NOMO-1 treated with dmso at 0.1 percent for 144 hours (cell line): ENCODE data around the gene CLSTN2.
"Not testable (repeated sequence)": the region's sequence is repeated elsewhere in the genome, so short reads cannot be mapped to it uniquely, and the experiment has no call there.

ENCODE experiments used
- DNase-seq: peaks from one replicate; lab custom pipeline; 2025; ENCODE audit not compliant: unreplicated experiment; lab: John Stamatoyannopoulos, UW

CLSTN2 gene

DNA sequence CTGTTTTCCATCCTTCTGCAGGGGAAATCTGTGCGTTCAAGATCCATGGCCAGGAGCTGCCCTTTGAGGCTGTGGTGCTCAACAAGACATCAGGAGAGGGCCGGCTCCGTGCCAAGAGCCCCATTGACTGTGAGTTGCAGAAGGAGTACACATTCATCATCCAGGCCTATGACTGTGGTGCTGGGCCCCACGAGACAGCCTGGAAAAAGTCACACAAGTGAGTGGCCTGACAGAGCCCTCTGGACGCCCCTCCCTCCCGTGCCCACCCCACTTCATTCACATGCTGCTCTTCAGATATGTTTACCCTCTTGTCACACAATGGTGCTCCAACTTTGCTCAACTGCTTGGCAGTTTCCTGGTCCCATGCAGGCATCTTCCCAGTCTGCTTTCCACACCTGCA, 468.6 kb downstream of the CLSTN2 start:
- no peak for DNase-seq

DNA sequence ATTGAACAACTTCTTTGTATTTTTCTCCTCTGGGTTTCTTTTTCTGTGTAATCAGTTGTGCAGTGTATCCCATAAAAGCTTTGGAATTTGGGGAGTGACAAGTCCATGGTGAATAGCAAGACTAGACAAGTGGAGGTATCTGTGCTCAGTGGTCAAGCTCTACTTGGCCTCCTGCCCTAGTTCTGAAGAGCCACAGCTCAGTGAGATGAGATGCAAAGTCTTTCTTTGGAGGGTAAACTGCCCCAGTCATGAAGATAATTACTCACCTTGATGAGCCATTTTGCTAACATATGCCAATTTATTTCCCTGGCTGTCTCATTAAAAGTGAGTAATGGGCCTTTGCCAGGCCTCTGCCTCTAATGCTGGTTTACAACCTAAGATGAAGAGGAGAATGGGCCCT, 471.7 kb downstream of the CLSTN2 start:
- DNase-seq = no peak

DNA sequence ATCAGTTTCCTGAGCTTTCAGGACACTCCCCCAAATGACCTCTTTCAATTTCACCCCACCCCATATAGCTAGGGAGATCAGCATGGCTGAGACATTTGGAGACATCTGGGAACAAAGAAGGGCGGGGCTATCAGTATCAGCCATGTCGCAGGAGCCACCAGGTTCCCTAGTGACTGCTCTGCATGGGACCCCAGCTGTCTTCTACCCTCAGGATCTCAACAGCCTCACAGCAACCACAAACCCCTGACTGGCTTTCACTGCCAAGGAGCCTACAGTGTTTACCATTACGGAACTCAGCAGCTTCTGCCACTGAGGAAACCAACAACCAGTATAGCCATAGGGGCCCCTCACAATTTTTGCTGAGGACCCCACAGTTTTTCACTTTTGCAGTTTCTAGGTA, 473.3 kb downstream of the CLSTN2 start:
- DNase-seq = no peak

DNA sequence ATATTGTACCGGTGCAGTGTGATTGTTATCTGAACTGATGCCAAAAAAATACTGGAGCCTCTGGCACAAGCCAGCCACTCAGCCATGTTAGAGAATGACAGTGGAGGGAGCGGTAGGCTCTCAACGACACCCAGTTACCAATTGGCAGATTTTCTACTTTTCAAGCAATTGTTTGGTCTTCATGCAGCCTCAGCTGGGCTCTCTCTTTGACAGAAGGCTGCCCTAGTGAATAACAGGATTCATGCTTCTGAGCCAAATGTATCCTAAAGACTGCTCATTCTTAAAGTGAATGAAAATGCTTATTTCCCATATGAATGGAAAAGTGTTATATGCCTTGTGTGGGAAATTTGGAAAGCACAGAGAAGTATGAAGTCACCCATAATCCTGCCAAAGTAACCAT, 481.7 kb downstream of the CLSTN2 start:
- DNase-seq = no peak

DNA sequence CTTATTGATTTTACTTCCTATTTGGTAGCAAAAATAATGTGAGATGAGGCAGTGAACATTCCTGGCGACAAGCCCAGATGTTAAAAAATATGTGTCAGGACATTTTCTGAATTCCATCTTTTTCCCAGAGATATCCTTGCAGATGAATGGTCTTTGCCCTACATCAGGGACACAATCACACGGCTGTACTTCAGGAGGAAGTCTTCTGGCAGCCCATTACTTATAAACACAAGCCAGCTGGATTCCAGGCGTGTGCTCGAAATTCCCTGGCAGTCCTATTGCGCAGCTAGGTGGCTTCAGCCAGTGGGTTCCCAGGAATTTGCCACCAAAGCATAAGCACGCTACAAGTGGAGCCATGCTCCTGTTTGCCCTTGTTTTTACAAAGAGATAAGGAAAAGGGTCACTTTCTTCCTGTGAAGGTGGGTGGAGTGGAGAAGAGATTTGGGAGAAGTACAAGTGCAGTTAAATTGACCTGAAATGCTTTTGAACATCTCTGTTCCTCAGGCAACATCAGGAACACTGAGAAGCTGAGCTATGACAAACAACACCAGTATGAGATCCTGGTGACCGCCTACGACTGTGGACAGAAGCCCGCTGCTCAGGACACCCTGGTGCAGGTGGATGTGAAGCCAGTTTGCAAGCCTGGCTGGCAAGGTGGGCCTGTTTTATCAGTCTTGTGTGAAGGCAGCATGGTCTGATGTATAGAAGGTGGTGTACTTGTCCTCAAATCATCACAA, 485.8 kb downstream of the CLSTN2 start:
- no peak for DNase-seq

DNA sequence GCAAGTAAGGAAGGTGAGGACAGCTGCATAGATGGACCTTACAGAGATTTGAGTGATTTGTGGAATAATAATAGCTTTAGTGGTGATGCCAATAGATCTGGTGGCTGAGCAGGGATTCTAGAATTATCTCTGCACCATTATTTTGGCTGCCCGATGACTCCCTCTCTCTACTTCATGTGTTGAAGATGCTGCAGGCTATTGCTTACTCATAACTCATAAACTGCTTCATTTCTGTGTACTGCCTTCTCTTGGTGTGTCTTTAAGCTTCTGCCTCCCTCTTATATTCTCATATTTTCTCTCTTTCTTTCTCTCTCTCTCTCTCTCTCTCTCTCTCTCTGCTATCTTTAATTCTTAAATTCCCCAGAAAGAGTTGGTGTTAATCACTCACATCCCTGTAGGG, 486.9 kb downstream of the CLSTN2 start:
- DNase-seq = no peak

DNA sequence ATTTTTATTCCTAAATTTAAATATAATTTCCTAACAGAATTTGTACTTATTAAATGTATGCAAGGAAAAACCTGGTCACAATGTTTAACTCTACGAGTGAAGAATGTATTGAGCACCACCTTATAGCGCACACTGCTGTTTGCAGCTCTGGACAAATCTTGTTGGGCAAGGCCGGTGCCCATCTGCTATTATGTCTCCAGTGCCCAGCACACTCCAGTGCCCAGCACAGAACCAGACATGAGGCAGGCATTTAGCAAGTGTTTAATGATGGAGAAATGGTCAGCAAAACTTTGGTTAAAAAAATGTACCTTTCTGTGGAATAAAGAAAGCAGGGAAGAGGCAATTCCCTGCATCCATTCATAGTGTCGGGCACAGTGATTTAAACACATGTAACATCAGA, 488.2 kb downstream of the CLSTN2 start:
- DNase-seq = no peak

DNA sequence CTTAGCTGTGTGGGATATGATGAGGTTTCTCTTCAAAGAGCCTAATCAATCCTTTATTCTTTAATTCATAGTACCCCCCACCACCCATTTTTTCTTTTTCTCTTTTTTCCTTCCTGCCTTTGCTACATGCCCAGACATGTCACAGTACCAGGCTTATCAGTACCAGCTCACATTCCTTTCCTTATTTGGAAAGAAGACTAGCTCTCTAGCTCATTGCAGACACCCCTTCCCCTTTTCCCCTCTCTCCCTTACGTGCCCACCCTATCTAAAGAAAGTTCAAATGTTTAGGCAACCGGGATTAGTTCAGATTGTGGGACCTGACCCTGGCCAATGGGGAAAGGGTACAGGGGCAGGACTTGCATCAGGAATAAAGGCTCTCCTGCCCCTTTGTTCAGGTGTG, 488.6 kb downstream of the CLSTN2 start:
- DNase-seq = not testable (repeated sequence)

DNA sequence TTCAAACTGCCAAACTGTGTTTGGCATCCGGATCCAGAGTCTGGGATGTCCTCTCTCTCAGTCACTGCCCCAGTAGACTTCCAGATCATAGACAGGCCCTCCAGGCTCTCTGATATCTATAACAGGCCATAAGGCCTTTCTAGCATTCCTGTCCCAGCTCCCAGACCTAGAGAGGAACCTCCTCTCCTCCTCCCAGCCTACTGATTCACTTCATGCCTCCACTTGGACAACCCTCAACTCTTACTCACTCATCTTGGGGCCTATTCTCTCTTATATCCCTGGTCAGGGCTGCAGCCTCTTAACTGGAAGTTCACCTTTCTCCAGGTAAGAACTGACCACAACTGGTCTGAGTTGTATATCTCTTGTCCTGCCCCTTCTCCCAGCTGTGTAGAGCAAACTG, 489.2 kb downstream of the CLSTN2 start:
- DNase-seq = no peak

DNA sequence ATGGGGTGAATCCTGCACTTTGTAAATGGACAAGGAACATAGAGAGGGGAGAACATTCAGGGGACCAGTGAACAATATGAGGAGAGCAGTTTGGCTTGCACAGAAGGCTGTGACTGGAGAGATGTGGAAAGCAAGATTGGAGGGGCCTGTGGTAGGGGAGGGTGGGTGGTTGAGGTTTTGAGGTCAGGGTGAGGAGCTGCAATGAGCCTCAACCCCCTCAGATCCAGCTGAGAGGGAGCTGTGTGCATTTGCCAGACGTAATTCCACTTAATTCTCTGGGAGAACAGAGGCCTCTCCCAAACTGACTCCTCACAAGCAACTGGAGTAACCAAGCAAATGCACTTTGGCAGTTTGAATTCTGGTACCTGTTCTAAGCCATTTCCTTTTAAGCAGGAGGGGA, 489.7 kb downstream of the CLSTN2 start:
- no peak for DNase-seq

DNA sequence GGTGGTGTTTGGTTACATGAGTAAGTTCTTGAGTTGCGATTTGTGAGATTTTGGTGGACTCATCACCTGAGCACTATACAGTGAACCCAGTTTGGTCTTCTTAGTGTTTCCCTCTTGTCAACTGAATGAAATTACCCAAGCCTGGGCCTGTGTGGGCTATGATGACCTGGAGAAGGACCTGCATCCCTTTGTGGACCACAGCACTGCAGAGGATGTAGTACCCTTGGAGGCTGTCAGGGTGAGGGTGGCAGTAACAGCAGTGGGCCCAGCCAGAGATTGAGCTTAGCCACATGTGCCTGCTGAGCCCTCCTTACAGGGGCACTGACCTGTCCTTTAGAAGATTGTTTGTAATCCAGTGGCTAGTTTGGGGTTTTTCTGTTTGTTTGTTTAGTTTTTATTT, 492.8 kb downstream of the CLSTN2 start:
- DNase-seq = no peak

DNA sequence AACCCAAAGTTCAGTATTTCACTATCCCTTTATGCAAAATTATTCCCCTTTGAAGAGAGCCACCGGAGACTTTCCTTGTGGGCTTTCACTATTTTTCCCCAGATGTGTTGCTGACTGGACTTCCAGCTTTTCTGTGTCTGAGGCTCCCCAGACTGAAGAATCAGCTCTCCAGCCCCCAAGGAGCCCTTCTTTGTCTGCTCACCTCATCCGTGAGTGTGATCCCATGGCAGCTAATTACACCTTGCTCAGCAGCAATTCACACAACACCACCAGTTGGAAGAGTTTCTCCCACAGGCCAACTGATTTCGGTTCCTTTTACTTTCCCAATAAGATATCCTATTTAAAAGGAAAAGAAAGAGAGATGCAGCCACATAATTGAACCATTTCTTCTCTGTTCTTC, 493.4 kb downstream of the CLSTN2 start:
- DNase-seq = no peak

DNA sequence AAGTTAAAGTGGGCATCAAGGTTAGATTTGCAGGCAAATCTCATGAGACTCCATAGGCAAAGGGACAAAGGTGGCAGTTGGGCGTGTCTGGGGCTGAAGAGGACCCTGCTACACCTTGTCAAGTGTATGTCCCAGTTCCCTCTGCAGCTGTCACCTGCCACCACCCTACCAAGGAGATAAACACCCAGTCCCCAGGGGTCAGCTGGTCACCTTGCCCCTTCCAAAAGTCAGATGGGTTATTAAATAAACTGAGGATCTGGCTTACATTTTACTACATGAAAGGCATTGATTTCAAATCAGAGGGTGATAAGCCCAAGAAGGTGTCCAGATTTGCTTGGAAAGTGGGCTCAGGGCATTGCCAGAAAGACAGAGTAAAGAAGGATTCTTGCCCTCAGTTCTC, 494.8 kb downstream of the CLSTN2 start:
- DNase-seq = no peak

DNA sequence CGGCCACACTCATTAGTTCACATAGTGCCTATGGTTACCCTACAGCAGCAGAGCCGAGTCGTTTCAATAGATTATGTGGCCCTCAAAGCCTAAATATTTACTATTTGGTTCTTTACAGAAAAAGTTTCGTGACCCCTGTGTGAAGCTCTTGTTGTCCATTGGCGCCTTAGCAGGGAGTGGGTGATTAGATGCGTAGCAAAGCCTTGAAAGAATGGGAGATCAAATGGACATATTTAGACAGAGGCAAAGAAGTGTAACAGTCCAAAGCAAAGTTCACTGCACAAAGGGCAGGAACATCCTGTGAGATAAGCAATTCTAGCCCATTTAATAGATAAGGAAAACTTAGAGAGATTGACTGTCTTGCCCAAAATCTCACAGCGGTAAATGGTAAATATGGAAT, 495.5 kb downstream of the CLSTN2 start:
- DNase-seq = no peak

DNA sequence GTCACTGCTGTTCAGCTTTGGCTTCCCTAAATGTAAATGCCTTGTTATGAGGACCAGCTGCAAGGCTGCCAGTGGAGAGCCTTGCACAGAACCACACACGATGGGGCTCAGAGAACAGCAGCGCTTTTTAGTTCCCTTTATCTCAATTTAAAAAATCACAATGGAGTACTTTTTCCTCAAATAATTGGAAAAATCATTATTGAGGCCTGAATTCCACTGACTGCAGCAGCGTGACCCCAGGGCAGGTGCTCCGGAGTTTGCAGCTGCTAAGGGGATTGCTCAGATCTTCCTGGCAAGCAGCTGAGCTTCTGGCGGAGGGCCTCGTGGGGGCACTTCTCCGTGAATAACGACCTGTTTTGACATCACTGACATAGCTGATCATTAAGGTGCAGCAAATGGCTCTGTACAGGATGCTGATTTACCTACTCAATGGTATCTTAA, 497.3 kb downstream of the CLSTN2 start:
- DNase-seq = no peak

DNA sequence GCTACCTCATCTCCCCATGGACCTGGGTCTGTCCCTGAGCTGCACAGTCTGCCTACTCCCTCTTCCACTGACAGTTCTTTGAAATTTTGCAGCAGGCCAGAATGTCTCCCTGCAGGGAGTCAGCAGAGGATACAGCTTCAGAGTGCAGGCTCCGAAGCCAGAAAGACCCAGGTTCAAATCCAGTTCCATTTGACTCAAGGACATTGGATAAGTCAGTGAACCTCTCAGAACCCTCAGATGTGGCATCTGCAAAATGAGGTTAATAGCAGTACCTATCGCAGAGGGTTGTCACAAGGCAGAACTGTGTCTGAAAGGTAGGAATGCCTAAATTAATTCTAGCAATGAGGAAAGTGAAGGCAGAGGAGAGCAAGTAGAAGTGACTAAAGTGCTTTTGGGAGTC, 498.4 kb downstream of the CLSTN2 start:
- no peak for DNase-seq

DNA sequence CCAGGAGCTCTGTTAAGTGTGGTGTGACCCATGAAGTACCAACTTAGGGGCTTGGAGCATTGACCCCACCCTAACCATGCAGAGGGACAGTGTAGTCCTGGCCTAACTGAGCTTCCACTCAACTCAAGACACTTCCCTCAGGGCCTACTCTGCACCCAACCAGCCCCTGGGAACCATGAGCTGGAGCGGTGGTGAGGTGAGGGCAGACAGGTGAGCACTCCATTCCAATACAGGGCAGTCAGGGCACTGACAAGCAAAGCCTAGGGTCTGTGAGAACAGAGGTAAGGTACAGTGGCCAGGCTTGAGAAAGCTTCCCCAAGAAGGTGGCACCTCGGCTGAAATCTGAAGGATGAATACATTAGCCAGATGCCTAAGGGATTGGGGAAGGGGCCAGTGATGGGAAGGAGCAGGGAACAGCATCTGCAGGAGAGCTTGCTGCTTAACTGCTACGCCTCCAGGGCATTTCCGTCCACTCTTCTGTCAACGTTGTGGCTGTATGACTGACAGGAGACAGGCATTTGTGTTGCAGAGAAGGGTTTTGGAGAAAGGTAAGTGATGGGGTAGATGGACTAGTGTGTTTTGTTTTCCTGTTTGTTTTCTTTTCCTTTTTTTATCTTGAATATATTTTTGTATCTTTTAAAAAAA, 499.4 kb downstream of the CLSTN2 start:
- DNase-seq = no peak

DNA sequence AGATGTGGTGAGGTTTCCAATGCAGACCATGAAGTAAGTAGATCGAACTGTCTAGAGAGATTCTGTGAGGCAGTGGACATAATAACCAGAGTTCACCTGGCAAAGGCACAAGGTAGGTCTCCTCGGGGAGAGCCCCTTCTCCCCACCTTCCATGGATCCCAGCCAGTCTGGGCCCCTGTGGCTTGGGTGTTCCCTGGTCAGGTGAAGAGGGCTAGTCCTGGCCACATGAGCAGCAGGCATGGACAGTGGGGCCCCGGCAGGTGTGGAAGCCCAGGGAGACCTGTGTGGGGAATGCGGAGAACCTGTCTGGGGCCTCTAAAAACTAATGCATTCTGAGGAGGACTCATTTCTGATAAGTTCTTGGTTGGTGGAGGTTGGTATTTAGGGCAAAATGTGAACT, 501.4 kb downstream of the CLSTN2 start:
- no peak for DNase-seq

DNA sequence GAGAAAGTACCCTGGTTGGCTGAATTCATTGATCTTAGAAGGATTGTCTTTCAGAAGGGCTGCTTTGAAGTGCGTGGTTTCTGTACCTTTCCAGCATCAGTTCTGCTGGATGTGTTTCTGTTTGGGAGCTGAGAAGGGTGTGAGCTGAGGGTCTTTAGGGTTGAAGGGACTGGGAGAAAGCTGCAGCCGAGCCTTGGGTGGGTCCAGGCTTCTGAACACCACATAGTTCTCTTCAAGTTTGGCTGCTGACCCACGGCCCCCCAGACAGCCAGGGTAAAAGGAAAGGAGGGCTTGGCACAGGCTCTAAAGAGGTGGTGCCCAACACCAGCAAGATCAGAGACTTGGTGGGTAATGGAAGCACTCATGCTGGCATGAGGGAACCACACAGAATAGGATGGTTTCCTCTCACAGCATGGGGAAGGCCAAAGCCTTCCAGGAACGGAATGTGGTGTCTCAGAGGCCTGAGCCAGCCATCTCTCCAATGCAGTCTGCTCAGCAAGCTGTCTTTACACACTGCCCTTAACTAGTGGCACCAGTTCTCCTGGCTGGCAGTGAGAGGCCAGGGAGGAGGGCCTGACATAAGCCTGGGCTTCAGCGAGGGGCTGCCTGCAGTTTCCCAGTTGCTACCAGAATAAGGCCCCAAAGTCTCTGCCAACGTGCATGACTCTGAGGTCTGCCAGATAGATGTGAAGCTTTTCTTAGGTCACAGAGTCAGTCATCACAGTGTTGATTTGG, 503.9 kb downstream of the CLSTN2 start:
- no peak for DNase-seq

DNA sequence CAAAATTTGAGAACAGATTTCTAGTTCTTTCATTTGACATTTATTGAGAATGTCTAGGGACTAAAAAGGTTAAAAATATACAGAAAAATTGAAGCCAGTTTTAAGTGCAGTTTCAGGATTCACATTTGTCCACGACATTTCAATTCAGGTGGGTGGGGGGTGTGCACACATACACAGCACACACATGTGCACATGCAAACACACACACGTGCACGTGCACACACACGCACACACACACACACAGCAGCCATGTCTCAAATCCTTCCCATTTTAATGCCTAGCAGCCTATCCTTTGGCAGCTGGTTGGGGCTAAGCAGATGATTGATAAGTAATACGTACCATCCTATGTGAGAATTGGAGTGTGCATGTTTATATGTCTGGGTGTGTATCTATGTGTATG, 504.5 kb downstream of the CLSTN2 start:
- DNase-seq = no peak

DNA sequence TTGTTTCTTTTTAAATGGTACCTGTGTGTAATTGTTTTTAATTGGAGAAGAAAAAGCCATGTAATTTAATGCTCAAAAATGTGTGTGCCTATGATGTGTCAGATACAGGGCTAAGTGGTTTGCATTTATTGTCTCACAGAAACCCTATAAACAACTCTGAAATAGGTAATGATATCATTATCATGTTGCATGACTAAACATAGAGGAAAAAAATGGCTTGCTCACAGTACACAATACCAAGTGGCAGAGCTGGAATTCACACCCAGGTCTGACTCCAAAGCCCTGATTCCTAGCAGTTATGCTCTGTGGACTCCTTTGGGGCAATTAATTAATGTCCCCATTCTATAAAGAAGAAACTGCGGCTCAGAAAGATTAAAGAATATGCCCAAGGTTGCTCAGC, 505.5 kb downstream of the CLSTN2 start:
- DNase-seq = no peak

DNA sequence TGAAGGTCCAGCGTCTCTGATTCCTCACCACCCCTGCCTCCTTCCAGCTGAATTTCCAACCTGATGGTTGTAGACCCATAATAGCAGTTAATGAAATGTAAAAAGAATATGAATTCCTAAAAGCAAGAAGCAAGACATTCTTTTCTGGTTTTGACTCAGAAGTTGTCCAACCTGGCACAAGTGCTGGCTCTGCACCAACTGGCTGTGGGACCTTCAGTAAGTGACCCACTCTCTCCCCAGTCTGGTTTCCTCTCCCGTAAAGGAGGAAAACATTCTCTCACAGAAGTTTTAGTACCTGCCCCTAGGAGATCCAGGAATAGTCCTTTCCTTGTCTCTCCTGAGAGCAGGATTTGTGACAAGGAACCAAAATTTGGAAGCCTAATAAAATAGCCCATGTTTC, 506.0 kb downstream of the CLSTN2 start:
- no peak for DNase-seq
